ENCODE measurements around the gene MS4A18.
"Not testable (repeated sequence)": the region's sequence is repeated elsewhere in the genome, so short reads cannot be mapped to it uniquely, and the experiment has no call there.

MS4A18 gene

GRCh38 chr11:60739114-60739513, 14.6 kb downstream of the MS4A18 start:
- no peak for DNase-seq (ENCODE audit: low read depth, low spot score)

- no peak for DNase-seq (ENCODE audit: low read depth, low spot score)
Measured at GRCh38 chr11:60740573-60740972, 16.1 kb downstream of the MS4A18 start.

- DNase-seq (ENCODE audit: low read depth, low spot score) = no peak
Measured at GRCh38 chr11:60741421-60741820, 16.9 kb downstream of the MS4A18 start.

- DNase-seq (ENCODE audit: low read depth, low spot score) = no peak
Measured at GRCh38 chr11:60743058-60743457, 18.5 kb downstream of the MS4A18 start.

GRCh38 chr11:60744114-60744513, 19.6 kb downstream of the MS4A18 start:
- DNase-seq (ENCODE audit: low read depth, low spot score) = no peak

GRCh38 chr11:60747359-60747873, 22.9 kb downstream of the MS4A18 start:
- DNase-seq (ENCODE audit: low read depth, low spot score) = no peak

- no peak for DNase-seq (ENCODE audit: low read depth, low spot score)
Measured at GRCh38 chr11:60748225-60748624, 23.7 kb downstream of the MS4A18 start.

- DNase-seq (ENCODE audit: low read depth, low spot score) = no peak
Measured at GRCh38 chr11:60748821-60749220, 24.3 kb downstream of the MS4A18 start.

GRCh38 chr11:60750911-60751310, 26.4 kb downstream of the MS4A18 start:
- no peak for DNase-seq (ENCODE audit: low read depth, low spot score)

GRCh38 chr11:60753309-60753708, 28.8 kb downstream of the MS4A18 start:
- DNase-seq (ENCODE audit: low read depth, low spot score) = no peak

- no peak for DNase-seq (ENCODE audit: low read depth, low spot score)
Measured at GRCh38 chr11:60754887-60755286, 30.4 kb downstream of the MS4A18 start.

GRCh38 chr11:60756307-60757032, 31.9 kb downstream of the MS4A18 start, which contains the start of gene MS4A15:
MS4A15 (plus strand) TSS chr11:60756867; CDS start chr11:60763734, 6,867 bp downstream.
- no peak for DNase-seq (ENCODE audit: low read depth, low spot score)

GRCh38 chr11:60757231-60757800, 32.8 kb downstream of the MS4A18 start:
- DNase-seq (ENCODE audit: low read depth, low spot score) = no peak

- DNase-seq (ENCODE audit: low read depth, low spot score) = not testable (repeated sequence)
Measured at GRCh38 chr11:60758671-60759070, 34.2 kb downstream of the MS4A18 start.

- not testable (repeated sequence) for DNase-seq (ENCODE audit: low read depth, low spot score)
Measured at GRCh38 chr11:60759438-60760225, 35.1 kb downstream of the MS4A18 start.

- no peak for DNase-seq (ENCODE audit: low read depth, low spot score)
Measured at GRCh38 chr11:60761436-60762190, 37.1 kb downstream of the MS4A18 start.

- DNase-seq (ENCODE audit: low read depth, low spot score) = no peak
Measured at GRCh38 chr11:60762851-60763691, 38.6 kb downstream of the MS4A18 start.

GRCh38 chr11:60763692-60764369, 39.3 kb downstream of the MS4A18 start:
- DNase-seq (ENCODE audit: low read depth, low spot score) = no peak

GRCh38 chr11:60764879-60765278, 40.4 kb downstream of the MS4A18 start:
- DNase-seq (ENCODE audit: low read depth, low spot score) = no peak

GRCh38 chr11:60765355-60765754, 40.8 kb downstream of the MS4A18 start:
- no peak for DNase-seq (ENCODE audit: low read depth, low spot score)

Measured in iPS DF 19.7 (cell line).